ENCODE measurements around the gene GEMIN2.

- no peak for TF ChIP-seq ZNF449 (tag by site-specific recombination; IDR thresholded peaks at IDR 0.05)
- no peak for TF ChIP-seq ZNF174 (tag by site-specific recombination; IDR thresholded peaks at IDR 0.05)
These were observed 70.6 kb downstream of the GEMIN2 start for GRCh38 chr14:39184628-39185255.

All from HEK293 (cell line).